HG03196 (cell line): ENCODE results near the gene MACROD1.

Source experiments
- ATAC-seq: cut with Tn5 transposase; IDR thresholded peaks from one replicate; pipeline ENCODE4 v1.9.1; 2021; ENCODE audit not compliant: unreplicated experiment

MACROD1 gene

DNA sequence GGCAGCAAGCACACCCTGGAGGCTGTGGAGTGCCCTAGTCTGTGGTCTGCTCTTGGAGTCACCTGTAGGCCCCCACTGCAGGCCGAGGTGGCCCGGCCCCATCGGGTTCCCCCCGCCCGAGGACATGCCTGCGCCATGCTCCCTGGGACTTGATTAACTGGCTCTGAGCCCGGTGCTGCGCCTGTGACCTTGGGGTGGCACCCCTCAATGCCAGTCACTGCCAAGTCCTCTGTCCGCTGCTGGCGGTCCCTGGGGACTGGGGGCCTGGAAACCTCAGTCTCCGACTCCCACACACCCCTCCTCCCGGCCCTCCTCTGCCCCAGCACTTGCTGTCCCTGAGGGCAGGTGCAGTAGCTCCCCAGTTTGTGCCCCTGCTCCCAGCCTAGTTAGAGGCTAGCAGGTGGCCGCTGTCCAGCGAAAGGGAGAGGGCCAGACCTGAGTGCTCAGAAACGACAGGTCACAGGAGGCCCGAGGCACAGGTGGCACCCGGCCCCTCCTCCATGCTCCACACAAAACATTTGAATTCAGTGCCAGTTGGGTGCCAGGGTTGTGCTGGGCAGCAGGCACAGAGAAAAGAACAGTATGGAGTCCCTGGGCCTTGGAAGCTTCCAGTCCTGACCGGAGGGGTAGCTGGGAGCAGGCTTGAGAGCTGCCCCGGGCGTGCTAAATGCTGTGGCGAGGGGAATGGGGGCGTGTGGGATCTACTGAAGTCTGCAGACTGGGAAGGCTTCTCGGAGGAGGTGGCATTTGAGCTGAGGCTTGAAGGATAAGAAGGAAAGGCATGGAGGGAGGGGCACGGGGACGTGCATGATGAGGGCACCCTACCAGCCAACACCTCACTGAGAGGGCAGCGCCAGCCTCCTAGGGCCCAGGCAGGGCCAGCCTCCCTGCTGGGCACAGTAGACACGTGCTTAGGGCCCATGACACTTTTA, 146.5 kb downstream of the MACROD1 start:
- no peak for ATAC-seq

DNA sequence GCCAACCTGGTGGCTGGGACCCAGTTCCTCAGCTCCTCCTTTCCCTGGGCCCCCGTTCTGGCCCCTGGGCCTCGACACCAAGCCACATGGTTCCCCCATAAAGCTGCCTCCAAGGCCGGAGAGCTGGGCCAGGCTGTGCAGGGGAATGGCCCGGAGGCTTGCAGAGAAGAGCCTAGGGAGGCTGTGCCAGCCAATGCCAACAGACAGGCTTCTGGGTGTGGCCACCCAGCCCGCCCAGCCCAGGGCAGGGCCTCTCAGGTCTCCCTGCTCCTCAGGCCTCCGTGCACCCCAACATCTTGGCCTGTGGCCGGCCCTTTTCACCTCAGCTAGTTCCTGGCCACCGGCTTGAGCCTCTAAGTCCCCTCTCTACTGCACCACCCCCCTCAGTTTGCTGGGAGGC, 147.6 kb downstream of the MACROD1 start:
- no peak for ATAC-seq

GRCh38 chr11:64017945-64018224, 148.0 kb downstream of the MACROD1 start:
- ATAC-seq, result no peak

- ATAC-seq, result no peak
Measured at GRCh38 chr11:64015935-64016845, 149.7 kb downstream of the MACROD1 start.

GRCh38 chr11:64015510-64015909, 150.4 kb downstream of the MACROD1 start:
- no peak for ATAC-seq

- no peak for ATAC-seq
Measured at GRCh38 chr11:64014356-64014755, 151.6 kb downstream of the MACROD1 start.

DNA sequence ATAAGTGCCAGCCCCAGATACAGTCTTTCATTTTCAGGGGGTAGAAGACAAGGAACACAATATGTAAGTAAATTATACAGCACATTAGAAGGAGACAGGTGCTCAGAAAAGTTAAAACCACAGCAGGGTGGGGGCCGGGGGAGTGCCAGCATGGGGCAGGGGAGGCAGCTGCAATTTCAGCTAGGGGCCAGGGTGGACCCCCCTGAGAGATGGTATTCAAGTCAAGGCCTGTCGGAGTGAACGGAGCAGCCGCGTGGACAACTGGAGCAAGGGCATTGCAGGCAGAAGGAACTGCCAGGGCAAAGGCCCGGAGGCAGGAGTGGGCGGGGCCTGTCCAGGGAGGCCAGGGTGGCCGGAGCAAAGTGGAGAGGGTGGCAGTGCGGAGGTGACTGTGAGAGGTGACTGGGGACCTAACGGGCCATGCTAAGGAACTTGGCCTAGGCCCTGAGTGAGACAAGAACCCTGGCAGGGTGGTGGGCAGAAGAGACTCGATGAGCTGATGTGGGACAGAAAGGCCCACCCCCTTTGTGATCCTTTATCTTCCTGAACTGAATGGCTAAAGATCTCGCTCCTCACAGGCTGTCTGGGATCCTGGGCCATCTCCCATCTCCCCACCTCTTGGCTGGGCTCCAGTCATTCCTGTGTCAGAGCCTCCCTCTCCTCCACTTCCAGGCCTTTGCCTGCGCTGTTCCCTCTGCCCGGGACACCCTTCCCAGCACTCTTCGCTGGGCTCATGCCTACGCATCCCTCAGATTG, 152.6 kb downstream of the MACROD1 start:
- ATAC-seq, result no peak

- ATAC-seq, result no peak
Measured at GRCh38 chr11:64011371-64011770, 154.5 kb downstream of the MACROD1 start.

DNA sequence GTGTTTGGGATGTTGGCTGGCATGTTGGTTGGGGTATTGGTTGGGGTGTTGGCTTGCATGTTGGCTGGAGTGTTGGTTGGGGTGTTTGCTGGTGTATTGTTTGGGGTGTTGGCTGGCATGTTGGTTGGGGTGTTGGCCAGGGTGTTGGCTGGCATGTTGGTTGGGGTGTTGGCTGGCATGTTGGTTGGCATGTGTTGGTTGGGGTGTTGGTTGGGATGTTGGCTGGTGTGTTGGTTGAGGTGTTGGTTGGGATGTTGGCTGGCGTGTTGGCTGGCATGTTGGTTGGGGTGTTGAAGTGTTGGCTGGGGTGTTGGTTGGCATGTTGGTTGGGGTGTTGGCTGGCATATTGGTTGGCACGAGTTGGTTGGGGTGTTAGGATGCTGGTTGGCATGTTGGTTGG, 155.1 kb downstream of the MACROD1 start:
- no peak for ATAC-seq

GRCh38 chr11:64009710-64010109, 156.2 kb downstream of the MACROD1 start:
- no peak for ATAC-seq

- ATAC-seq, result no peak
Measured at GRCh38 chr11:64008914-64009633, 156.8 kb downstream of the MACROD1 start.

DNA sequence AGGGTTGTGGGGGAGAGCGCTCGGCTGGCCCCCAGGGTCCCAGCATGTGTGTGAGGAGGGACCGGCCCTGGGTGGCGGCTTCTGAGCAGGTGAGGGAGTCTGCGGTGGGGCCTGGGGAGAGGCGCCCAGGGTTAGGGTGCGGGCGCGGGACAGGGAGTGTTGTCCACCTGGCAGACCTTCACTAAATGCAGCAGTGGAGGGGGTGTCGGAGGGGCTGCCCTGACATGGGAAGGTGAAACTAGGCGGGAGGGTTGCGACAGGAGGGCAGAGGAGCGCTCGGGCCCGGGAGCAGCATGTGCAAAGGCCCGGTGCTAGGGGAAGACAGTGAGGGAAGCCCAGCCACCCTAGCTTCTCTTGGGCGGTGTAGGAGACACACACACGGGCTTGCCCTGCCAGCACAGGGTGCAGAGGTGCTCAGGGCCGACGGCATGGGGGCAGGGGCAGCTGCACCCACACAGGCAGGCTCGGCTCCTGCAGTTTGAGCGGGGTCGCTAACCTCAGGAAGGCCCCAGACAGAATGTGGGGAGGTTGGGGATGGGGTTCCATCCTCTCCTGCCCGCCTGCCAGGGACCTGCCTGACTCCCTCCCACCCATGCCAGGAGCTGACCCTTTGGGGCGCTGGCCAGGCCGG, 157.5 kb downstream of the MACROD1 start:
- no peak for ATAC-seq

DNA sequence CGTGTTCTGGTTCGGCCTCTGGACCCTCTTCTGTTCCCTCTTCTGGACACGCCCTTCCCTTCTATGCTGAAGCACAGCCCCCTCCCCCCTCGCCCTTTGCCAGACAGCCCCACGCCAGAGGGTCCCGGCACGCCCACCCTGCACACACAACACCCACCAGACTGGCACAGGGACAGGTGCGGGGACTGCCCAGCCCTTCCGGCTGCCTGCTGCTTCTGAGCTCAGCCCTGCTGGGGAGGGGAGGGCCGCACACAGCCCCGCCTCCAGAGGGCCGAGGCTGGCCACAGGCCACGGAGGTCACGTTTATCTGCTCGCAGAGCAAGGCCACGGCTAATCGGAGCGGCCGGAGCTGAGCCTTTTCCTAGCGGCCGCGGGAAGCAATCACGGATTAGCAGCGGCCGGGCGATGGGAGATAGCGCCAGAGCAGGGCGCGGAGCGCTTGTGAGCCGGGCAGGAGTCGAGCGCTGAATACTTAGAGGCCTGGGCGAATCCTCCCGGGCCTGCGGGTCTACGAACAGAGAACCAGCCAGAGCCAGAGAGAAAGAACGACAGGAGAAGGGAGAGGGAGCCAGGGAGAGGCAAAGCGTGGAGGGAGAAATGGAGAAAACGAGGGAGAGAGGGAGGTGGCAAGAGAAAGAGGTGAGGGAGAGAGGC, 158.2 kb downstream of the MACROD1 start:
- ATAC-seq, result no peak

GRCh38 chr11:64007160-64007628, 158.7 kb downstream of the MACROD1 start:
- ATAC-seq, result no peak

DNA sequence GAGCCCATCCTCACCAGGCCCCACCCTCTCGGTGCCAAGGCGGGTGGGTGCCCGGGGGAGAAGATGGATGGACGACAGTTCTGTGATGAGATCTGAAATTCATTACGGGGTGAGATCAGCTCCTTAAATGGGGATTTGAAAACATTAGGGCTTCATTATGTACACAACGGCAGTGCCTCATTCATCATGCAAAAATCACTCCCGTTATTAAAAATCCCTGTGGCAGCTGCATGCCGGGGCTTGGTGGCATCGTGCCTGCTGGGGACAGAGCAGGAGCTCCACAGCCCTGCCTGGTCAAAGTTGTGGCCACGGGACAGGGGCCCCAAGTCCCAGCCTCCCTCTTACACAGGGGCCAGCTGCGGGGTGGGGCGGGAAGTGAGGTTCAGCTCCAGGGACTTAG, 159.5 kb downstream of the MACROD1 start:
- no peak for ATAC-seq

DNA sequence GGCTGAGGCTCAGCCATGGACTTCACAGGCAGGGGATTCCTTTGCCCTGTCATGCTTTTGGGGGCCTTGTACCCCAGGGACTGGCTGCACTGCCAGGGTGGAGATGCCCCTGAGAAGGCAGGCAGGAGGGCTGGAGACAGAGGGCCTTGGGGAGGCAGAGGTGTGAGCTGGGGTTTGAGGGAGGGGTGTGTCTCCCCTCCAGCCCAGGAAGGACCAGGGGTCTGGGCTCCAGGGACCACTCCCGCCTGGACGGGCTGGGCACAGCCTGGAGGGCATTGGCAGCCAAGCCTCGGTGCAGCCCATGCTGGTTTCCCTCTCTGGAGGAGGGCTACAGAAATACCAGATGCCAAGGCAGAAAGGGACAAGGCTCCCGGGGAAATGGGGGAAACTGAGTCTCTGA, 160.2 kb downstream of the MACROD1 start:
- ATAC-seq, result no peak

DNA sequence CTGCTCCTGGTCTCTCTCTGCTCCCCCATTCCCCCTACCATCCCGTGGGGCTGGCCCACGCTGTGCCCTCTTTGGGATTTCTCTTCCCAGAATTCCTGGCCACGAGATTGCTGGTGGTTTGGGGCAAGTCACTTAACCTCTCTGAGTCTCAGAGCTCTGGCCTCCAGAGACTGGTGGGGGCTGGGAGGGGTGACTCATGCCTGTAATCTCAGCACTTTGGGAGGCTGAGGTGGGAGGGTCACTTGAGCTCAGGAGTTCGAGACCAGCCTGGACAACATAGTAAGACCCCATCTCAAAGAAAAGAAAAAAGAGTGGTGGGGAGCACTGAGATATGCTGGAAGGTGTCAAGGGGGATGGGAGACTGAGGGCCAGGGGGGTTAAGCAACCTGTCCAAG, 161.3 kb downstream of the MACROD1 start:
- ATAC-seq, result no peak

DNA sequence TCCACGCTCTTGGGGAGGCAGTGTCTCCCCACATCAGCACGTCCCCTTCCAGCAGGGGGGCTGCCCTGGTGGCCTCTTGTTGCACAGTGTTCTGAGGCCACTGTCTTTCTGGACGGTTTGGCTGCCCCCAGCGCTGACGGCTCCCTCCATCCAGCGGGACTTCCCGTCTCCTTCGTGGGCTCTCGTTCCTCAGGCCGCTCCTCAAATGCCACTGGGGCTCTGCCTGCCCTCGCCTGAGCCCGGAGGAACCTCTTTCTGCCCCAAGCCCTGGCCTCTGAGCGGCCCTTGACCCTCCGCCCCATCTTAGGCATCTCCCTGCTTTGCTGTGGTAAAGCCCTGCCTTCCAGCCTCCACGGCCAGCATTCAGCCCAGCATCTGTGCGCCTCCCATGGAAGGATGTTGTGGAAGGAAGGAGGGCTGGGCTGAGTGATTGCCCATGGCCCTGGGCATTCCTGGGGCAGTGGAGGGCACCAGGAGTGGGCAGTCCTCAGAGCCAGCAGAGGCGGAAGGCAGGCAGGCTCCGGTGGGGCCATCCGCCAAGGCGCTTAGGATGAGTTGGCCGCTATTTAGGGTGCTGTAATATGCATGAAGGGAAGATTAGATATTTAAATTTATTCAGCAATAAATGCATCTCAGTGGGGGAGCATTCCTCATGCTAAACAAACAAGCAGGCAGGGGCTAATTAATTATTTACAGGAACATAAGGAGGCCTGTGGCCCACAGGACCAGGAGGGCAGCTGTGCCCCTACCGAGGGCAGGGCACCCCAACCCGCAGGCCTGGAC, 161.9 kb downstream of the MACROD1 start:
- ATAC-seq, result no peak
